IMR-90 (cell line): ENCODE data around the gene TRIM37. TPM values are rescaled to one million over a fixed set of nuclear protein-coding genes. Genes with fewer than 3 reads are reported as not detected.

Experiments used
- ATAC-seq: fragments of 200-7000 bp; cut with Tn5 transposase; 2 replicates; pipeline ENCODE4 v1.9.1; 2020; ENCODE audit warnings: low read depth, mild to moderate bottlenecking, moderate library complexity
- BruUV-seq: library from RNA; stranded (reverse); fragments of 400-500 nt; replicated peaks from 2 replicates; lab custom pipeline; 2021; lab: Mats Ljungman, UMichigan
- CTCF ChIA-PET: fragments of 300-600 bp; formaldehyde crosslinking; extraction: SDS; loops from one replicate; lab custom pipeline; 2021; ENCODE audit warnings: antibody characterized with exemption; lab: Yijun Ruan, JAX
- POLR2A ChIA-PET: fragments of 300-600 bp; sonication (Branson Sonifier 250); formaldehyde crosslinking; loops from one replicate; lab custom pipeline; 2022; ENCODE audit warnings: antibody characterized with exemption; ENCODE audit not compliant: unreplicated experiment; lab: Charles Lee
- DNase-seq: peaks from one replicate; pipeline ENCODE4 v3.0.0; 2013
- H2AFZ ChIP-seq: replicated peaks from 2 replicates; pipeline ENCODE3; 2013; ENCODE audit warnings: low read length, mild to moderate bottlenecking; ENCODE audit not compliant: poor library complexity
- H2AK5ac ChIP-seq: 2 replicates; pipeline ENCODE4 v1.6.1; 2013; ENCODE audit warnings: low read depth, low read length, inconsistent platforms
- H2AK9ac ChIP-seq: replicated peaks from 2 replicates; pipeline ENCODE3; 2013; ENCODE audit warnings: mild to moderate bottlenecking, low read depth, low read length, moderate library complexity; ENCODE audit not compliant: poor library complexity
- H2BK120ac ChIP-seq: 2 replicates; pipeline ENCODE4 v1.6.1; 2013; ENCODE audit warnings: low read depth, low read length, inconsistent platforms
- H2BK15ac ChIP-seq: 3 replicates; pipeline ENCODE4 v1.6.1; 2013; ENCODE audit warnings: low read depth, low read length, inconsistent platforms
- H2BK20ac ChIP-seq: 2 replicates; pipeline ENCODE4 v1.6.1; 2013; ENCODE audit warnings: low read depth, mild to moderate bottlenecking, inconsistent platforms, low read length, moderate library complexity
- H2BK5ac ChIP-seq: 2 replicates; pipeline ENCODE4 v1.6.1; 2013; ENCODE audit warnings: mild to moderate bottlenecking, low read depth, low read length, inconsistent platforms; ENCODE audit not compliant: poor library complexity, severe bottlenecking
- H3K14ac ChIP-seq: replicated peaks from 2 replicates; pipeline ENCODE4 v1.6.1; 2013; ENCODE audit warnings: low read depth, low read length, inconsistent platforms
- H3K18ac ChIP-seq: 2 replicates; pipeline ENCODE4 v1.6.1; 2013; ENCODE audit warnings: low read depth, low read length, control low read depth
- H3K23ac ChIP-seq: 2 replicates; pipeline ENCODE4 v1.6.1; 2013; ENCODE audit warnings: low read depth, low read length, inconsistent platforms
- H3K27ac ChIP-seq: 2 replicates; pipeline ENCODE4 v1.5.1; 2013; ENCODE audit warnings: mild to moderate bottlenecking, control low read depth, low read length; ENCODE audit not compliant: insufficient read depth
- H3K27me3 ChIP-seq: 2 replicates; pipeline ENCODE4 v1.6.1; 2013; ENCODE audit warnings: low read length; ENCODE audit not compliant: control insufficient read depth, insufficient read depth
- H3K36me3 ChIP-seq: 2 replicates; pipeline ENCODE4 v1.6.1; 2013; ENCODE audit warnings: low read length, mixed read lengths; ENCODE audit not compliant: control insufficient read depth, insufficient read depth
- H3K4ac ChIP-seq: 2 replicates; pipeline ENCODE4 v1.6.1; 2013; ENCODE audit warnings: low read depth, low read length, inconsistent platforms
- H3K4me1 ChIP-seq: 2 replicates; pipeline ENCODE4 v1.6.1; 2013; ENCODE audit warnings: low read length, mixed read lengths; ENCODE audit not compliant: control insufficient read depth, insufficient read depth
- H3K4me2 ChIP-seq: 2 replicates; pipeline ENCODE4 v1.6.1; 2013; ENCODE audit warnings: low read depth, mild to moderate bottlenecking, control low read depth, low read length, moderate library complexity
- H3K4me3 ChIP-seq: 2 replicates; pipeline ENCODE4 v1.5.1; 2013; ENCODE audit warnings: low read depth, mild to moderate bottlenecking, control low read depth, low read length, moderate library complexity; ENCODE audit not compliant: insufficient read depth
- H3K56ac ChIP-seq: 2 replicates; pipeline ENCODE4 v1.6.1; 2013; ENCODE audit warnings: low read length, inconsistent platforms; ENCODE audit not compliant: insufficient read depth; ENCODE audit errors: extremely low read depth
- H3K79me1 ChIP-seq, 2 experiments: 2 replicates each; pipeline ENCODE4 v1.6.1; 2013; ENCODE audit warnings: low read length in 2 of 2, inconsistent platforms in 1 of 2, low read depth in 1 of 2
- H3K9ac ChIP-seq: 2 replicates; pipeline ENCODE4 v1.6.1; 2013; ENCODE audit warnings: low read depth, low read length, control low read depth
- H3K9me1 ChIP-seq: 2 replicates; pipeline ENCODE4 v1.6.1; 2013; ENCODE audit warnings: low read length, inconsistent platforms; ENCODE audit not compliant: insufficient read depth
- H3K9me3 ChIP-seq: 2 replicates; pipeline ENCODE4 v1.6.1; 2013; ENCODE audit warnings: low read length; ENCODE audit not compliant: control insufficient read depth, insufficient read depth
- H4K20me1 ChIP-seq: 2 replicates; pipeline ENCODE4 v1.6.1; 2013; ENCODE audit warnings: low read length, inconsistent platforms; ENCODE audit not compliant: insufficient read depth
- H4K5ac ChIP-seq: 2 replicates; pipeline ENCODE4 v1.6.1; 2013; ENCODE audit warnings: mild to moderate bottlenecking, low read depth, low read length, control low read depth
- H4K8ac ChIP-seq, 2 experiments: 2 replicates each; pipeline ENCODE4 v1.6.1; 2013; ENCODE audit warnings: low read depth in 2 of 2, low read length in 2 of 2, control low read depth in 1 of 2, inconsistent platforms in 1 of 2
- H4K91ac ChIP-seq: 2 replicates; pipeline ENCODE4 v1.6.1; 2013; ENCODE audit warnings: low read depth, low read length, inconsistent platforms; ENCODE audit not compliant: insufficient read depth
- BHLHE40 ChIP-seq: fragments of 150-350 bp; IDR thresholded peaks from 2 replicates; pipeline ENCODE4 v1.6.1; 2016; ENCODE audit warnings: mild to moderate bottlenecking, low read depth, low read length
- CHD1 ChIP-seq: IDR thresholded peaks from 2 replicates; pipeline ENCODE4 v1.6.1; 2012; ENCODE audit warnings: low read depth, low read length, improper control_type of control experiment
- CTCF ChIP-seq: conservative IDR thresholded peaks from 2 replicates; pipeline ENCODE4 v1.5.1; 2012; ENCODE audit warnings: mild to moderate bottlenecking, low read depth, low read length, improper control_type of control experiment
- FOS ChIP-seq: fragments of 150-350 bp; IDR thresholded peaks from 2 replicates; pipeline ENCODE4 v1.6.1; 2016; ENCODE audit warnings: low read depth, low read length
- POLR2A ChIP-seq: IDR thresholded peaks from 2 replicates; pipeline ENCODE4 v1.6.1; 2012; ENCODE audit warnings: mild to moderate bottlenecking, low read depth, low read length
- dilution Hi-C: fragments of 300-500 bp; cut with HindIII; formaldehyde crosslinking; loops from one replicate; pipeline ENCODE4 v1.14.3; 2018; ENCODE audit warnings: low sequenced_read_pairs; ENCODE audit not compliant: unreplicated experiment
- in situ Hi-C: fragments of 300-500 bp; cut with MboI; formaldehyde crosslinking; loops from 3 replicates; pipeline ENCODE4 v1.14.3; 2019; ENCODE audit warnings: low sequenced_read_pairs, inconsistent platforms, mixed read lengths
- intact Hi-C: fragments of 100-400 bp; cut with micrococcal nuclease; formaldehyde crosslinking; loops from 2 replicates; pipeline ENCODE4 v1.10.0; 2022
- polyA plus RNA-seq, 3 experiments: library from polyadenylated mRNA; depleted of rRNA; stranded (reverse); fragments of >200 nt; gene quantifications; 2 replicates each; pipeline ENCODE4 v1.2.3, GENCODE V29; 2012; ENCODE audit warnings: low replicate concordance in 1 of 3
- total RNA-seq: library from RNA; depleted of rRNA; stranded (reverse); fragments of >200 nt; gene quantifications from 2 replicates; pipeline ENCODE4 v1.2.3, GENCODE V29; 2012

The TRIM37 gene
- total and polyA plus RNA-seq, 2 of the 4 experiments (the other 2 are of a cell fraction), result 12.1 to 24.9 TPM

- Histone ChIP-seq H3K4me2 (no peak overlapping the region), H3K9ac (no peak overlapping the region), H3K14ac (no peak overlapping the region), H2BK20ac (no peak overlapping the region), H2BK5ac (no peak overlapping the region), H3K4me3 (no peak overlapping the region), H3K36me3 (peaks cover 12% of the 10 kb centered on the region), H2BK120ac (no peak overlapping the region), H2AK9ac (no peak overlapping the region), H3K4me1 (no peaks in the 10 kb centered on the region), H4K20me1 (no peaks in the 10 kb centered on the region), H3K4ac (no peak overlapping the region), H2BK15ac (no peak overlapping the region), H3K79me1 (no peaks in the 10 kb centered on the region; a peak in 1 of 4 replicates), H4K8ac (no peak overlapping the region), H3K27ac (no peak overlapping the region), H4K91ac (no peak overlapping the region), H3K56ac (no peak overlapping the region), H2AFZ (no peak overlapping the region), H3K27me3 (no peaks in the 10 kb centered on the region), H3K18ac (no peak overlapping the region), H3K23ac (no peak overlapping the region), H3K9me1 (peaks cover 3% of the 10 kb centered on the region; the same call in 1 of the 2 replicates), H3K9me3 (no peaks in the 10 kb centered on the region), H2AK5ac (no peak overlapping the region), H4K5ac (no peak overlapping the region)
- in situ Hi-C loops (no loop called here), intact Hi-C loops (no loop called here), dilution Hi-C loops (no loop called here)
- no peak for TF ChIP-seq CTCF
- no peak for TF ChIP-seq BHLHE40
- TF ChIP-seq POLR2A, result no peak
- TF ChIP-seq CHD1, result no peak
- TF ChIP-seq FOS, result peak; percentile 31; the same call in 1 of the 2 replicates
- peak; percentile 81 for DNase-seq
- POLR2A ChIA-PET, result no interaction called here
- peak; percentile 73 for ATAC-seq
- CTCF ChIA-PET, result interaction anchor here (0.6 kb wide), 1 partner anchor 83 kb away, joined by 3 read pairs; no protein-coding TSS in a partner anchor
- BruUV-seq, result no TSS peak
These were observed 32.2 kb downstream of the TRIM37 start for GRCh38 chr17:59074494-59074893.
